Measurements from ENCODE around the gene ATP2C2. TPM values are rescaled to one million over a fixed set of nuclear protein-coding genes. Genes with fewer than 3 reads are reported as not detected.

Gene ATP2C2
- total RNA-seq, 1 experiment from 2014 or later = 20.3 TPM

- intact Hi-C loops (cut with micrococcal nuclease) = no loop called here
- Histone ChIP-seq H2AFZ (ENCODE audit: low read depth, low read length, poor library complexity, severe bottlenecking) (no peak overlapping the region), H3K27me3 (ENCODE audit: insufficient read depth, low read length) (peaks cover 38% of the 10 kb centered on the region; the same call in 1 of the 2 replicates), H3K27ac (ENCODE audit: low read depth, low read length) (no peak overlapping the region), H3K4me2 (ENCODE audit: low read length) (no peak overlapping the region), H3K36me3 (ENCODE audit: control insufficient read depth in 1 of 2, insufficient read depth in 2 of 2, low read length in 2 of 2) (no peaks in the 10 kb centered on the region), H4K20me1 (ENCODE audit: insufficient read depth) (no peaks in the 10 kb centered on the region), H3K4me3 (replicated peaks in 1 of 2; ENCODE audit: low read depth in 1 of 2, low read length in 2 of 2) (no peak overlapping the region), H3K9me3 (ENCODE audit: control insufficient read depth in 1 of 2, insufficient read depth in 1 of 2, low read depth in 1 of 2, low read length in 2 of 2) (peaks cover 0 to 8% of the 10 kb centered on the region in 2 experiments; a peak in 1 of 4 replicates), H3K9ac (ENCODE audit: low read length) (no peak overlapping the region), H3K4me1 (ENCODE audit: control insufficient read depth in 1 of 2, insufficient read depth in 2 of 2, low read length in 2 of 2) (no peaks in the 10 kb centered on the region), H3K9me2 (ENCODE audit: insufficient read depth) (no peaks in the 10 kb centered on the region), H3K79me2 (ENCODE audit: insufficient read depth, low read length) (no peaks in the 10 kb centered on the region)
- CTCF ChIA-PET = no interaction called here
- POLR2A ChIA-PET = no interaction called here
- ATAC-seq (no peak), DNase-seq (ENCODE audit: low read depth, low spot score) (no peak)
- RAD21 ChIA-PET (ENCODE audit: low non-redundant PET in 1 of 2, low total read pairs in 2 of 2, uncharacterized antibody in 2 of 2, unreplicated experiment in 2 of 2) = interaction anchor here in 1 of 2 experiments (0.8 kb wide), 1 partner anchor 47 kb away, joined by 3 read pairs; no protein-coding TSS in a partner anchor
- no TSS peak for BruUV-seq (replicated peaks)
- TF ChIP-seq YY1 (IDR thresholded peaks at IDR 0.05; ENCODE audit: extremely low read depth, insufficient replicate concordance, low read depth, low read length) (no peak), JUND (IDR thresholded peaks at IDR 0.05) (no peak), SIN3A (IDR thresholded peaks at IDR 0.05; ENCODE audit: low read depth) (no peak), RAD21 (IDR thresholded peaks at IDR 0.05; ENCODE audit: low read depth) (no peak), ELF1 (IDR thresholded peaks at IDR 0.05; ENCODE audit: borderline replicate concordance, low read depth) (no peak), SP1 (IDR thresholded peaks at IDR 0.05; ENCODE audit: low read depth) (no peak), FOSL1 (IDR thresholded peaks at IDR 0.05; ENCODE audit: low read depth) (no peak), CBX3 (IDR thresholded peaks at IDR 0.05; ENCODE audit: low read depth) (no peak), CTCF (IDR thresholded peaks at IDR 0.05 in 2 of 3, conservative IDR thresholded peaks at IDR 0.05 in 1 of 3; ENCODE audit: borderline replicate concordance in 1 of 3, insufficient read depth in 1 of 3, low read depth in 2 of 3, low read length in 2 of 3) (no peak), EGR1 (IDR thresholded peaks at IDR 0.05; ENCODE audit: low read depth) (no peak), SRF (IDR thresholded peaks at IDR 0.05; ENCODE audit: low read depth) (no peak), EZH2phosphoT487 (IDR thresholded peaks at IDR 0.05; ENCODE audit: borderline replicate concordance) (no peak), REST (IDR thresholded peaks at IDR 0.05; ENCODE audit: low read depth) (no peak), ZBTB33 (IDR thresholded peaks at IDR 0.05; ENCODE audit: extremely low read depth, insufficient replicate concordance, low read length) (no peak), CEBPB (IDR thresholded peaks at IDR 0.05; ENCODE audit: low read depth) (no peak), TCF7L2 (IDR thresholded peaks at IDR 0.05; ENCODE audit: borderline replicate concordance, extremely low read depth, insufficient read depth, insufficient read length) (no peak), EZH2 (IDR thresholded peaks at IDR 0.05) (no peak), POLR2AphosphoS5 (IDR thresholded peaks at IDR 0.05; ENCODE audit: low read depth, low read length) (no peak)
Observed at GRCh38 chr16:84321932-84322331, 46.4 kb upstream of the ATP2C2 start.

Data from HCT116 (cell line).